Panc1 (cell line): ENCODE data around the gene GFER. TPM values are rescaled to one million over a fixed set of nuclear protein-coding genes. Genes with fewer than 3 reads are reported as not detected.
"Not testable (repeated sequence)": the region's sequence is repeated elsewhere in the genome, so short reads cannot be mapped to it uniquely, and the experiment has no call there.

ENCODE experiments used
- ATAC-seq: fragments of 200-7000 bp; cut with Tn5 transposase; 2 replicates; pipeline ENCODE4 v1.9.1; 2020; ENCODE audit warnings: mild to moderate bottlenecking, moderate library complexity
- BruUV-seq: library from RNA; stranded (reverse); fragments of 400-500 nt; replicated peaks from 2 replicates; lab custom pipeline; 2021; lab: Mats Ljungman, UMichigan
- CTCF ChIA-PET: fragments of 300-600 bp; sonication (Branson Sonifier 250); formaldehyde crosslinking; loops from one replicate; lab custom pipeline; 2022; ENCODE audit warnings: antibody characterized with exemption; lab: Charles Lee
- POLR2A ChIA-PET: fragments of 300-600 bp; sonication (Branson Sonifier 250); formaldehyde crosslinking; loops from one replicate; lab custom pipeline; 2022; ENCODE audit warnings: antibody characterized with exemption; lab: Charles Lee
- DNase-seq: peaks from one replicate; pipeline ENCODE4 v3.0.0-alpha.2; 2010; ENCODE audit warnings: low read depth, low spot score
- H3K27ac ChIP-seq: 2 replicates; pipeline ENCODE4 v1.5.1; 2011; ENCODE audit warnings: mild to moderate bottlenecking, low read length, inconsistent platforms
- H3K27me3 ChIP-seq: fragments of 200-500 bp; sonication (Bioruptor generic); 2 replicates; pipeline ENCODE4 v1.6.0; 2014; ENCODE audit warnings: low read length, inconsistent platforms; ENCODE audit not compliant: control insufficient read depth, insufficient read depth
- H3K36me3 ChIP-seq: fragments of 200-500 bp; sonication (Bioruptor generic); 2 replicates; pipeline ENCODE4 v1.5.1; 2014; ENCODE audit warnings: inconsistent platforms, mild to moderate bottlenecking, low read length, moderate library complexity; ENCODE audit not compliant: control insufficient read depth, insufficient read depth
- H3K4me1 ChIP-seq: 2 replicates; pipeline ENCODE4 v1.5.1; 2011; ENCODE audit warnings: inconsistent platforms, mild to moderate bottlenecking, low read length, moderate library complexity; ENCODE audit not compliant: control insufficient read depth, insufficient read depth
- H3K4me3 ChIP-seq, 2 experiments: 2 replicates each; pipeline ENCODE4 v1.5.1; 2011 to 2012; ENCODE audit warnings: low read depth in 2 of 2, low read length in 2 of 2, mild to moderate bottlenecking in 2 of 2, inconsistent platforms in 1 of 2, moderate library complexity in 1 of 2
- H3K9me3 ChIP-seq: fragments of 200-500 bp; sonication (Bioruptor generic); 2 replicates; pipeline ENCODE4 v1.5.1; 2014; ENCODE audit warnings: low read depth, mild to moderate bottlenecking, inconsistent platforms, low read length, moderate library complexity; ENCODE audit not compliant: control insufficient read depth, insufficient read depth
- CTCF ChIP-seq: fragments of 450-650 bp; IDR thresholded peaks from 2 replicates; pipeline ENCODE4 v1.5.1; 2017; ENCODE audit warnings: mild to moderate bottlenecking
- POLR2AphosphoS5 ChIP-seq: IDR thresholded peaks from 2 replicates; pipeline ENCODE4 v1.6.1; 2012; ENCODE audit warnings: mild to moderate bottlenecking, low read depth, low read length, moderate library complexity
- SIN3A ChIP-seq: IDR thresholded peaks from 2 replicates; pipeline ENCODE4 v1.6.1; 2012; ENCODE audit warnings: low read depth, mild to moderate bottlenecking, low read length, moderate library complexity, borderline replicate concordance; ENCODE audit not compliant: insufficient read depth
- TCF7L2 ChIP-seq: IDR thresholded peaks from 2 replicates; pipeline ENCODE4 v1.6.1; 2011; ENCODE audit warnings: mild to moderate bottlenecking, low read depth, low read length, inconsistent platforms
- in situ Hi-C: cut with HindIII; loops from 2 replicates; pipeline ENCODE4 v1.10.0; 2016; ENCODE audit warnings: low sequenced_read_pairs, low pct_unique_long_range_greater_than_20kb
- intact Hi-C: fragments of 100-400 bp; cut with micrococcal nuclease; formaldehyde crosslinking; loops from one replicate; pipeline ENCODE4 v1.10.0; 2022; ENCODE audit not compliant: unreplicated experiment
- total RNA-seq: library from RNA; stranded (reverse); gene quantifications from one replicate; pipeline ENCODE4 v1.2.1, GENCODE V29; 2021; ENCODE audit not compliant: unreplicated experiment
- TF ChIP-seq, protein P1 (sequence below), 2 experiments: IDR thresholded peaks; 2 replicates each; pipeline ENCODE4 v1.6.1; 2011 to 2012; ENCODE audit warnings: low read depth in 2 of 2, control low read depth in 1 of 2, low read length in 1 of 2, mild to moderate bottlenecking in 1 of 2, moderate library complexity in 1 of 2; ENCODE audit not compliant: insufficient read depth in 1 of 2

The GFER gene
- total RNA-seq, 1 experiment from 2014 or later, result 49.2 TPM

GRCh38 chr16:2009164-2009711 is 25.2 kb downstream of the GFER start:
- Histone ChIP-seq H3K36me3 (no peaks in the 10 kb centered on the region; the same call in 1 of the 2 replicates), H3K4me1 (peaks cover 43% of the 10 kb centered on the region), H3K27me3 (no peaks in the 10 kb centered on the region), H3K4me3 (peak overlapping the region; percentile 85 to 94), H3K27ac (peak overlapping the region; percentile 91), H3K9me3 (no peaks in the 10 kb centered on the region)
- intact Hi-C loops (no loop called here), in situ Hi-C loops (no loop called here)
- CTCF ChIA-PET, result no interaction called here
- ATAC-seq, result peak; percentile 39
- POLR2A ChIA-PET, result no interaction called here
- BruUV-seq, result no TSS peak
- TF ChIP-seq, protein P1, sequence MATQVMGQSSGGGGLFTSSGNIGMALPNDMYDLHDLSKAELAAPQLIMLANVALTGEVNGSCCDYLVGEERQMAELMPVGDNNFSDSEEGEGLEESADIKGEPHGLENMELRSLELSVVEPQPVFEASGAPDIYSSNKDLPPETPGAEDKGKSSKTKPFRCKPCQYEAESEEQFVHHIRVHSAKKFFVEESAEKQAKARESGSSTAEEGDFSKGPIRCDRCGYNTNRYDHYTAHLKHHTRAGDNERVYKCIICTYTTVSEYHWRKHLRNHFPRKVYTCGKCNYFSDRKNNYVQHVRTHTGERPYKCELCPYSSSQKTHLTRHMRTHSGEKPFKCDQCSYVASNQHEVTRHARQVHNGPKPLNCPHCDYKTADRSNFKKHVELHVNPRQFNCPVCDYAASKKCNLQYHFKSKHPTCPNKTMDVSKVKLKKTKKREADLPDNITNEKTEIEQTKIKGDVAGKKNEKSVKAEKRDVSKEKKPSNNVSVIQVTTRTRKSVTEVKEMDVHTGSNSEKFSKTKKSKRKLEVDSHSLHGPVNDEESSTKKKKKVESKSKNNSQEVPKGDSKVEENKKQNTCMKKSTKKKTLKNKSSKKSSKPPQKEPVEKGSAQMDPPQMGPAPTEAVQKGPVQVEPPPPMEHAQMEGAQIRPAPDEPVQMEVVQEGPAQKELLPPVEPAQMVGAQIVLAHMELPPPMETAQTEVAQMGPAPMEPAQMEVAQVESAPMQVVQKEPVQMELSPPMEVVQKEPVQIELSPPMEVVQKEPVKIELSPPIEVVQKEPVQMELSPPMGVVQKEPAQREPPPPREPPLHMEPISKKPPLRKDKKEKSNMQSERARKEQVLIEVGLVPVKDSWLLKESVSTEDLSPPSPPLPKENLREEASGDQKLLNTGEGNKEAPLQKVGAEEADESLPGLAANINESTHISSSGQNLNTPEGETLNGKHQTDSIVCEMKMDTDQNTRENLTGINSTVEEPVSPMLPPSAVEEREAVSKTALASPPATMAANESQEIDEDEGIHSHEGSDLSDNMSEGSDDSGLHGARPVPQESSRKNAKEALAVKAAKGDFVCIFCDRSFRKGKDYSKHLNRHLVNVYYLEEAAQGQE (IDR thresholded peaks at IDR 0.05; ENCODE audit: insufficient read depth in 1 of 2, low read depth in 2 of 2, low read length in 1 of 2), result no peak
- TF ChIP-seq SIN3A, result 0 out of 2 replicates have a peak, but pooled peaks have one; percentile 47
- DNase-seq, result no peak

- DNase-seq (no peak), ATAC-seq (peak; percentile 94)
- no peaks in the 10 kb centered on the region; the same call in 1 of the 2 replicates for H3K36me3 ChIP-seq
- H3K4me3 ChIP-seq, result peak within 1 kb of the TSS; percentile 85 to 94
- BruUV-seq, result TSS peak; percentile 99
- ChIA-PET CTCF (no interaction called here), POLR2A (no interaction called here)
- intact Hi-C loops, result no loop called here
- in situ Hi-C loops, result no loop called here
- H3K27me3 ChIP-seq, result no peaks in the 10 kb centered on the region
- TF ChIP-seq SIN3A, result peak; percentile 52; the same call in 1 of the 2 replicates
- TF ChIP-seq CTCF, result no peak
- TF ChIP-seq, protein P1 (IDR thresholded peaks at IDR 0.05; ENCODE audit: insufficient read depth in 1 of 2, low read depth in 2 of 2, low read length in 1 of 2), result peak in 1 of 2 experiments; percentile 41; a peak in 1 of 4 replicates
- peak; percentile 37; the same call in 1 of the 2 replicates for TF ChIP-seq TCF7L2
- peak; percentile 93 for TF ChIP-seq POLR2AphosphoS5
- H3K27ac ChIP-seq, result peak within 1 kb of the TSS; percentile 100
- no peaks in the 10 kb centered on the region for H3K9me3 ChIP-seq
- H3K4me1 ChIP-seq, result peaks cover 36% of the 10 kb centered on the region
Observed at GRCh38 chr16:2009791-2010510, 26.0 kb downstream of the GFER start, which contains the start of gene ZNF598. Gene ZNF598, minus strand, starts transcription at chr16:2009821.

- H3K27me3 ChIP-seq, intact Hi-C loops, DNase-seq, H3K9me3 ChIP-seq, H3K36me3 ChIP-seq, BruUV-seq, H3K4me3 ChIP-seq, in situ Hi-C loops, H3K27ac ChIP-seq, ATAC-seq: not testable (repeated sequence)
- H3K4me1 ChIP-seq, result peaks cover 21% of the 10 kb centered on the region
- ChIA-PET POLR2A (interaction anchor here (0.5 to 0.6 kb wide), 2 partner anchors 33 to 77 kb away, joined by 3 to 4 read pairs; no protein-coding TSS in a partner anchor), CTCF (interaction anchor here (0.6 to 0.7 kb wide), 2 partner anchors 9 to 11 kb away, joined by 5 to 11 read pairs; no protein-coding TSS in a partner anchor)
Observed at GRCh38 chr16:2011726-2012125, 27.7 kb downstream of the GFER start.
